H1 (cell line): ENCODE data around the gene CYP4A22.
"Not testable (repeated sequence)": the region's sequence is repeated elsewhere in the genome, so short reads cannot be mapped to it uniquely, and the experiment has no call there.

Experiments used
- CREB1 ChIP-seq: IDR thresholded peaks from 2 replicates; pipeline ENCODE4 v1.6.1; 2012; ENCODE audit warnings: inconsistent platforms
- CTCF ChIP-seq, 3 experiments: IDR thresholded peaks; 1 replicate in 2 of 3; 2 replicates in 1 of 3; pipeline versions ENCODE4 v1.5.1 to v1.6.1; 2011; ENCODE audit warnings: low read length in 3 of 3, mild to moderate bottlenecking in 3 of 3, inconsistent platforms in 2 of 3, low read depth in 1 of 3, moderate library complexity in 1 of 3; ENCODE audit not compliant: insufficient read depth in 1 of 3; ENCODE audit errors: control extremely low read depth in 1 of 3
- EGR1 ChIP-seq: IDR thresholded peaks from 2 replicates; pipeline ENCODE4 v1.6.1; 2011; ENCODE audit warnings: low read depth, low read length, borderline replicate concordance
- EZH2 ChIP-seq: fragments of 200-600 bp; sonication (generic); IDR thresholded peaks from 2 replicates; pipeline ENCODE4 v1.7.1; 2012; ENCODE audit warnings: low read depth, mild to moderate bottlenecking, moderate library complexity, low read length, inconsistent platforms; ENCODE audit not compliant: severe bottlenecking
- SP1 ChIP-seq: IDR thresholded peaks from 2 replicates; pipeline ENCODE4 v1.6.1; 2011; ENCODE audit warnings: low read depth, low read length
- TBP ChIP-seq: IDR thresholded peaks from 2 replicates; pipeline ENCODE4 v1.6.1; 2011; ENCODE audit warnings: low read depth, low read length, improper control_type of control experiment

DNA sequence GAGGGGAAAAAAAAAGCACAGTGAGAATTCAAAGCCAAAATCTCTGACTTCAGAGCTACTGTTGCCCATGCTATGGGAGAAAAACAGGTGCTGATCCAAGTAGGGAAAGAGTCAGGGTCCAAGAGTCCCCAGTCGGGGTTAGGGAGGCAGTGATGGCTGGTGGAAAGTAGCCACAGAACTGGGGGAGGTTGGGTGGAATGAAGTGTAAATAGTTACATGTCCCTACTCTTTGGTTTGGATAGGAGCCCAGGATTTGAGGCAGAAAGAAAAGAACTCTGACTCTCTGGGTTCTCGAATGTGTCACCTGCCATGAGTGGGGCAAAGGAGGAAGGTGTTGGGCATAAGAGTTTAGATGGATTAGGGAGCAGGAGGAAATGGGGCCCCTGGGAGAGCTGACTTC is 8.4 kb upstream of the CYP4A22 start:
- not testable (repeated sequence) for TF ChIP-seq EGR1; CTCF (IDR thresholded peaks at IDR 0.05; ENCODE audit: control extremely low read depth in 1 of 3, insufficient read depth in 1 of 3, low read depth in 1 of 3, low read length in 3 of 3); TBP; CREB1; EZH2; SP1
